Left renal pelvis (tissue), 4 donors: ENCODE results near the gene FAM9A. TPM values are rescaled to one million over a fixed set of nuclear protein-coding genes. Genes with fewer than 3 reads are reported as not detected.

ENCODE experiments used
- polyA plus RNA-seq, 4 donors: library from polyadenylated mRNA; unstranded; fragments of 120-200 nt; gene quantifications; one replicate each; pipeline ENCODE4 v1.2.1, GENCODE V29; 2013; ENCODE audit not compliant: insufficient read length in 4 of 4

FAM9A gene
- polyA plus RNA-seq, 4 donors: not detected

Other genes starting within 250 kb of the FAM9A start
- 10 to 100 TPM in 3 of 4 donors, 1 to 10 TPM in 1; 8.7 to 11.6 (median 11.1) TPM for gene ANOS1, start 69.2 kb downstream of the FAM9A start, polyA plus RNA-seq
- under 1 TPM in 3 of 4 donors, not detected in 1; 0.14 to 0.30 (median 0.19) TPM for gene FAM9B, start 232.7 kb upstream of the FAM9A start, polyA plus RNA-seq